GM18502 (cell line): Measurements from ENCODE around the gene PHEX.
A peak's percentile ranks its signal among the peaks of the same experiment; 100 is the strongest.

Experiments
- ATAC-seq: cut with Tn5 transposase; IDR thresholded peaks from one replicate; pipeline ENCODE4 v1.9.1; 2021; ENCODE audit warnings: mild to moderate bottlenecking; ENCODE audit not compliant: unreplicated experiment, poor library complexity

The PHEX gene

GRCh38 chrX:22095286-22095685, 63.2 kb downstream of the PHEX start:
- ATAC-seq = no peak

- no peak for ATAC-seq
These were observed 63.7 kb downstream of the PHEX start for GRCh38 chrX:22095856-22096255.

GRCh38 chrX:22097012-22097694, 65.0 kb downstream of the PHEX start:
- ATAC-seq = no peak

- no peak for ATAC-seq
These were observed 73.1 kb downstream of the PHEX start for GRCh38 chrX:22105231-22105630.

- no peak for ATAC-seq
These were observed 73.8 kb downstream of the PHEX start for GRCh38 chrX:22105971-22106370.

- ATAC-seq = no peak
These were observed 77.3 kb downstream of the PHEX start for GRCh38 chrX:22109442-22109841.

GRCh38 chrX:22110729-22111494, 78.8 kb downstream of the PHEX start:
- ATAC-seq = no peak

GRCh38 chrX:22116605-22117546, 84.8 kb downstream of the PHEX start:
- ATAC-seq = no peak

GRCh38 chrX:22117633-22118032, 85.5 kb downstream of the PHEX start:
- ATAC-seq = no peak

- no peak for ATAC-seq
These were observed 86.2 kb downstream of the PHEX start for GRCh38 chrX:22118161-22118830.

- no peak for ATAC-seq
These were observed 89.0 kb downstream of the PHEX start for GRCh38 chrX:22121161-22121560.

- no peak for ATAC-seq
These were observed 90.4 kb downstream of the PHEX start for GRCh38 chrX:22122510-22122909.

GRCh38 chrX:22124098-22124497, 92.0 kb downstream of the PHEX start:
- ATAC-seq = no peak

GRCh38 chrX:22125481-22125880, 93.4 kb downstream of the PHEX start:
- no peak for ATAC-seq

- no peak for ATAC-seq
These were observed 94.2 kb downstream of the PHEX start for GRCh38 chrX:22126327-22126726.

- no peak for ATAC-seq
These were observed 96.8 kb downstream of the PHEX start for GRCh38 chrX:22128961-22129360.

GRCh38 chrX:22134681-22135080, 102.6 kb downstream of the PHEX start:
- ATAC-seq = no peak

GRCh38 chrX:22135171-22135711, 103.1 kb downstream of the PHEX start:
- ATAC-seq = no peak

- peak; percentile 51 for ATAC-seq
These were observed 104.0 kb downstream of the PHEX start for GRCh38 chrX:22135994-22136684.
